ENCODE data around the gene PAX8. TPM values are rescaled to one million over a fixed set of nuclear protein-coding genes. Genes with fewer than 3 reads are reported as not detected.

Gene PAX8
- total RNA-seq, 1 donor = 0.31 TPM

DNA sequence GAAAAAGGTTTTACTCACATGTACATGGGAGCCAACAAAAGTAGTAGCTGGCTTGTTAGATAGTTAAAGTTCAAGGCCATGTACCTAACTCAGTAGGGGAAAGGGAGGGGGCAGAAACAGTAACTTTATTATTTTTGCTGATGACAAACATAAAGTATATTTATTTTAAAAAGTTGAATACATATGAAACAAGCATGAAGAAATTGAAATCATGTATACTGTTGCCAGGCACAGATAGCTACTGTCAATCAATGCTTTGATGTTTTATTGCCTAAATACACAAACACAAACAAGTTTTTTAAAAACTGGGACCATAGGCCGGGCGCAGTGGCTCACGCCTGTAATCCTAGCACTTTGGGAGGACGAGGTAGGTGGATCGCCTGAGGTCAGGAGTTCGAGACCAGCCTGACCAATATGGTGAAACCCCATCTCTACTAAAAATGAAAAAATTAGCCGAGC lies 112.5 kb downstream of the PAX8 start:
- Histone ChIP-seq H3K27me3 (ENCODE audit: insufficient read depth, low read length) (no peaks in the 10 kb centered on the region), H3K4me3 (ENCODE audit: low read length) (no peak overlapping the region), H3K9me3 (ENCODE audit: low read depth, low read length) (no peaks in the 10 kb centered on the region), H3K4me1 (ENCODE audit: insufficient read depth, low read length) (peaks cover 40% of the 10 kb centered on the region)

Other genes starting within 250 kb of the PAX8 start
- not detected for gene IL36B, start 226.1 kb downstream of the PAX8 start, total RNA-seq
- not detected for gene IL36RN, start 219.7 kb downstream of the PAX8 start, total RNA-seq
- gene IL1F10, start 211.0 kb downstream of the PAX8 start, total RNA-seq = not detected
- gene IL1RN, start 151.3 kb downstream of the PAX8 start, total RNA-seq = 203 TPM
- gene PSD4, start 105.0 kb downstream of the PAX8 start, total RNA-seq = 47.2 TPM
- gene ZNG1B, start 158.8 kb upstream of the PAX8 start, total RNA-seq = 26.0 TPM
- 0.10 TPM for gene FOXD4L1, start 219.7 kb upstream of the PAX8 start, total RNA-seq